ENCODE measurements around the gene FLNB. TPM values are rescaled to one million over a fixed set of nuclear protein-coding genes. Genes with fewer than 3 reads are reported as not detected.

Gene FLNB
- total RNA-seq, 1 experiment from 2014 or later: 83.4 TPM

- H4K8ac ChIP-seq (replicated peaks; ENCODE audit: insufficient read length, low read depth, low read length): no peak overlapping the region
- Mint-ChIP-seq H3K27ac (no peak overlapping the region), H3K36me3 (ENCODE audit: insufficient read depth in 1 of 3, low read depth in 3 of 3) (no peaks in the 10 kb centered on the region), H3K9me3 (no peaks in the 10 kb centered on the region), H3K4me3 (no peak overlapping the region), H3K27me3 (ENCODE audit: low read depth) (peaks cover 18% of the 10 kb centered on the region), H3K4me1 (peaks cover under 1 to 3% of the 10 kb centered on the region in 2 experiments; a peak in 2 of 4 replicates)
- H3K9ac ChIP-seq (ENCODE audit: extremely low read depth, insufficient read length, low read length): no peak overlapping the region
- H3K27me3 ChIP-seq (ENCODE audit: insufficient read depth, low read length): no peaks in the 10 kb centered on the region
- H3K14ac ChIP-seq (ENCODE audit: insufficient read depth, low read length): no peak overlapping the region
- H2BK20ac ChIP-seq (ENCODE audit: low read depth, low read length, poor library complexity, severe bottlenecking): no peak overlapping the region
- no peaks in the 10 kb centered on the region for H3K23me2 ChIP-seq (ENCODE audit: insufficient read length, low read depth, low read length, poor library complexity, severe bottlenecking)
- H2AK5ac ChIP-seq (ENCODE audit: insufficient read length, low read length): no peak overlapping the region
- no peak overlapping the region for H3T11ph ChIP-seq (ENCODE audit: low read length)
- no peak overlapping the region for H2BK12ac ChIP-seq (ENCODE audit: insufficient read length, low read depth, low read length)
- H3K18ac ChIP-seq (ENCODE audit: insufficient read length, low read depth, low read length): no peak overlapping the region
- H4K20me1 ChIP-seq (ENCODE audit: control insufficient read depth, insufficient read depth, insufficient read length): peaks cover 5% of the 10 kb centered on the region
- no CpG with 5 or more reads among the region's 1 CpG for WGBS (ENCODE audit: extremely low coverage, insufficient read length, low lambda C conversion rate)
- no peak overlapping the region for H3K56ac ChIP-seq (ENCODE audit: insufficient read length, low read depth, low read length)
- no peak overlapping the region for H2BK120ac ChIP-seq (ENCODE audit: low read depth, low read length, poor library complexity, severe bottlenecking)
- H4K5ac ChIP-seq (ENCODE audit: insufficient read length, low read depth, low read length): no peak overlapping the region
- DNase-seq: no peak
- no peak overlapping the region for H2BK15ac ChIP-seq (ENCODE audit: low read depth, low read length)
- H3K79me1 ChIP-seq (ENCODE audit: insufficient read depth, low read depth, low read length, poor library complexity, severe bottlenecking): no peaks in the 10 kb centered on the region
- H3K4ac ChIP-seq (ENCODE audit: low read depth, low read length): no peak overlapping the region
- H3K27ac ChIP-seq (ENCODE audit: insufficient read length, low read depth, low read length): no peak overlapping the region
- no peak overlapping the region for H2AFZ ChIP-seq (ENCODE audit: low read length)
- no peak overlapping the region for H2BK5ac ChIP-seq (ENCODE audit: insufficient read length, low read length)
- no peak overlapping the region for H4K91ac ChIP-seq (ENCODE audit: insufficient read length, low read depth, low read length)
- H3K4me2 ChIP-seq (ENCODE audit: insufficient read depth, insufficient read length, low read length): no peak overlapping the region
- no peaks in the 10 kb centered on the region for H3K9me3 ChIP-seq (ENCODE audit: control insufficient read depth, low read depth, low read length)
- H3K4me1 ChIP-seq (ENCODE audit: insufficient read depth, low read length): no peaks in the 10 kb centered on the region
- no peaks in the 10 kb centered on the region for H3K79me2 ChIP-seq (ENCODE audit: insufficient read depth, low read length)
- H3K23ac ChIP-seq (ENCODE audit: insufficient read length, low read depth, low read length): no peak overlapping the region
- TF ChIP-seq, protein P1, sequence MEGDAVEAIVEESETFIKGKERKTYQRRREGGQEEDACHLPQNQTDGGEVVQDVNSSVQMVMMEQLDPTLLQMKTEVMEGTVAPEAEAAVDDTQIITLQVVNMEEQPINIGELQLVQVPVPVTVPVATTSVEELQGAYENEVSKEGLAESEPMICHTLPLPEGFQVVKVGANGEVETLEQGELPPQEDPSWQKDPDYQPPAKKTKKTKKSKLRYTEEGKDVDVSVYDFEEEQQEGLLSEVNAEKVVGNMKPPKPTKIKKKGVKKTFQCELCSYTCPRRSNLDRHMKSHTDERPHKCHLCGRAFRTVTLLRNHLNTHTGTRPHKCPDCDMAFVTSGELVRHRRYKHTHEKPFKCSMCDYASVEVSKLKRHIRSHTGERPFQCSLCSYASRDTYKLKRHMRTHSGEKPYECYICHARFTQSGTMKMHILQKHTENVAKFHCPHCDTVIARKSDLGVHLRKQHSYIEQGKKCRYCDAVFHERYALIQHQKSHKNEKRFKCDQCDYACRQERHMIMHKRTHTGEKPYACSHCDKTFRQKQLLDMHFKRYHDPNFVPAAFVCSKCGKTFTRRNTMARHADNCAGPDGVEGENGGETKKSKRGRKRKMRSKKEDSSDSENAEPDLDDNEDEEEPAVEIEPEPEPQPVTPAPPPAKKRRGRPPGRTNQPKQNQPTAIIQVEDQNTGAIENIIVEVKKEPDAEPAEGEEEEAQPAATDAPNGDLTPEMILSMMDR (conservative IDR thresholded peaks at IDR 0.05): no peak
Observed at GRCh38 chr3:58183221-58183620, 175.0 kb downstream of the FLNB start.

Measured in H9 (cell line).